ENCODE results near the gene TGFBI.

Gene TGFBI

GRCh38 chr5:136076881-136077445 lies 48.2 kb downstream of the TGFBI start:
- Histone ChIP-seq H3K4me3 (ENCODE audit: low read depth, low read length, poor library complexity, severe bottlenecking) (no peak overlapping the region), H3K27ac (ENCODE audit: low read depth, low read length, poor library complexity, severe bottlenecking) (no peak overlapping the region), H3K4me1 (ENCODE audit: insufficient read depth, low read length, severe bottlenecking) (peaks cover 11% of the 10 kb centered on the region), H4K20me1 (ENCODE audit: insufficient read depth, low read length) (no peaks in the 10 kb centered on the region), H2AFZ (ENCODE audit: low read length) (no peak overlapping the region), H3K9me3 (ENCODE audit: low read length) (no peaks in the 10 kb centered on the region), H3K9me2 (ENCODE audit: low read depth, low read length) (no peaks in the 10 kb centered on the region), H3K27me3 (ENCODE audit: insufficient read depth, low read length) (0 out of 2 replicates have a peak, but pooled peaks cover 3% of the 10 kb centered on the region), H3K79me2 (ENCODE audit: insufficient read depth, low read length) (no peaks in the 10 kb centered on the region), H3K36me3 (ENCODE audit: insufficient read depth, low read length) (no peaks in the 10 kb centered on the region), H3K4me2 (ENCODE audit: low read length) (no peak overlapping the region), H3K9ac (ENCODE audit: low read length) (no peak overlapping the region), H3F3A (ENCODE audit: insufficient read depth, low read length) (no peaks in the 10 kb centered on the region)
- no peak for TF ChIP-seq EZH2 (IDR thresholded peaks at IDR 0.05; ENCODE audit: borderline replicate concordance, low read length)
- no peak for TF ChIP-seq CTCF (IDR thresholded peaks at IDR 0.05; ENCODE audit: low read length)

- Histone ChIP-seq H4K20me1 (ENCODE audit: insufficient read depth, low read length) (no peaks in the 10 kb centered on the region), H3K79me2 (ENCODE audit: insufficient read depth, low read length) (no peaks in the 10 kb centered on the region), H3K4me3 (ENCODE audit: low read depth, low read length, poor library complexity, severe bottlenecking) (peak overlapping the region; percentile 35), H3K36me3 (ENCODE audit: insufficient read depth, low read length) (no peaks in the 10 kb centered on the region), H3K27ac (ENCODE audit: low read depth, low read length, poor library complexity, severe bottlenecking) (no peak overlapping the region), H3K4me1 (ENCODE audit: insufficient read depth, low read length, severe bottlenecking) (peaks cover 11% of the 10 kb centered on the region), H3K9ac (ENCODE audit: low read length) (no peak overlapping the region), H3F3A (ENCODE audit: insufficient read depth, low read length) (no peaks in the 10 kb centered on the region), H3K9me3 (ENCODE audit: low read length) (no peaks in the 10 kb centered on the region), H3K27me3 (ENCODE audit: insufficient read depth, low read length) (0 out of 2 replicates have a peak, but pooled peaks cover 3% of the 10 kb centered on the region), H3K9me2 (ENCODE audit: low read depth, low read length) (no peaks in the 10 kb centered on the region), H3K4me2 (ENCODE audit: low read length) (peak overlapping the region; percentile 45; the same call in 1 of the 2 replicates), H2AFZ (ENCODE audit: low read length) (no peak overlapping the region)
- TF ChIP-seq CTCF (IDR thresholded peaks at IDR 0.05; ENCODE audit: low read length) (no peak), EZH2 (IDR thresholded peaks at IDR 0.05; ENCODE audit: borderline replicate concordance, low read length) (no peak)
These were observed 50.6 kb downstream of the TGFBI start for GRCh38 chr5:136079195-136079985.

GRCh38 chr5:136080113-136080482 lies 51.3 kb downstream of the TGFBI start:
- peak overlapping the region; percentile 45 for H3K4me2 ChIP-seq (ENCODE audit: low read length)
- no peaks in the 10 kb centered on the region for H3K9me3 ChIP-seq (ENCODE audit: low read length)
- peak overlapping the region; percentile 35 for H3K4me3 ChIP-seq (ENCODE audit: low read depth, low read length, poor library complexity, severe bottlenecking)
- H4K20me1 ChIP-seq (ENCODE audit: insufficient read depth, low read length) = no peaks in the 10 kb centered on the region
- no peak for TF ChIP-seq EZH2 (IDR thresholded peaks at IDR 0.05; ENCODE audit: borderline replicate concordance, low read length)
- no peak for TF ChIP-seq CTCF (IDR thresholded peaks at IDR 0.05; ENCODE audit: low read length)
- H3K27ac ChIP-seq (ENCODE audit: low read depth, low read length, poor library complexity, severe bottlenecking) = no peak overlapping the region
- H3F3A ChIP-seq (ENCODE audit: insufficient read depth, low read length) = no peaks in the 10 kb centered on the region
- no peak overlapping the region for H3K9ac ChIP-seq (ENCODE audit: low read length)
- peaks cover 11% of the 10 kb centered on the region for H3K4me1 ChIP-seq (ENCODE audit: insufficient read depth, low read length, severe bottlenecking)
- H3K36me3 ChIP-seq (ENCODE audit: insufficient read depth, low read length) = no peaks in the 10 kb centered on the region
- H3K79me2 ChIP-seq (ENCODE audit: insufficient read depth, low read length) = no peaks in the 10 kb centered on the region
- no peaks in the 10 kb centered on the region for H3K9me2 ChIP-seq (ENCODE audit: low read depth, low read length)
- 0 out of 2 replicates have a peak, but pooled peaks cover 3% of the 10 kb centered on the region for H3K27me3 ChIP-seq (ENCODE audit: insufficient read depth, low read length)
- H2AFZ ChIP-seq (ENCODE audit: low read length) = no peak overlapping the region

Data from OCI-LY1 (cell line).